HEK293T (cell line): ENCODE measurements around the gene LITAFD.

ENCODE experiments used
- CTCF ChIA-PET: fragments of 350-600 bp; formaldehyde crosslinking; extraction: SDS; loops from one replicate; lab custom pipeline; 2021; ENCODE audit warnings: antibody characterized with exemption, inconsistent platforms; lab: Yijun Ruan, JAX
- POLR2A ChIA-PET: fragments of 350-600 bp; formaldehyde crosslinking; extraction: SDS; loops from one replicate; lab custom pipeline; 2020; ENCODE audit warnings: antibody characterized with exemption, inconsistent platforms; lab: Yijun Ruan, JAX
- DNase-seq: peaks from one replicate; pipeline ENCODE4 v3.0.0; 2012; ENCODE audit warnings: mixed read lengths; ENCODE audit errors: extremely low spot score
- ARNT ChIP-seq: fragments of 450-650 bp; IDR thresholded peaks from 2 replicates; pipeline ENCODE4 v1.6.1; 2017; ENCODE audit warnings: mild to moderate bottlenecking
- BHLHE40 ChIP-seq: fragments of 450-650 bp; IDR thresholded peaks from 2 replicates; pipeline ENCODE4 v1.6.1; 2016; ENCODE audit warnings: mild to moderate bottlenecking, moderate library complexity, borderline replicate concordance
- CTBP1 ChIP-seq: fragments of 450-650 bp; IDR thresholded peaks from 2 replicates; pipeline ENCODE4 v1.6.1; 2016; ENCODE audit warnings: borderline replicate concordance
- ELF4 ChIP-seq: fragments of 450-650 bp; IDR thresholded peaks from 2 replicates; pipeline ENCODE4 v1.6.1; 2017; ENCODE audit warnings: antibody characterized with exemption
- FOXA1 ChIP-seq: fragments of 450-650 bp; IDR thresholded peaks from 2 replicates; pipeline ENCODE4 v1.6.1; 2016; ENCODE audit warnings: mild to moderate bottlenecking
- FOXK2 ChIP-seq: fragments of 450-650 bp; IDR thresholded peaks from 2 replicates; pipeline ENCODE4 v1.6.1; 2016; ENCODE audit warnings: mild to moderate bottlenecking
- FOXM1 ChIP-seq: fragments of 450-650 bp; IDR thresholded peaks from 2 replicates; pipeline ENCODE4 v1.6.1; 2017; ENCODE audit warnings: mild to moderate bottlenecking, borderline replicate concordance
- HDGF ChIP-seq: fragments of 450-650 bp; IDR thresholded peaks from 2 replicates; pipeline ENCODE4 v1.6.1; 2017; ENCODE audit warnings: antibody characterized with exemption, borderline replicate concordance
- L3MBTL2 ChIP-seq: fragments of 450-650 bp; conservative IDR thresholded peaks from 2 replicates; pipeline ENCODE4 v1.6.1; 2016; ENCODE audit warnings: mild to moderate bottlenecking
- LEF1 ChIP-seq: fragments of 450-650 bp; IDR thresholded peaks from 2 replicates; pipeline ENCODE4 v1.6.1; 2017; ENCODE audit warnings: mild to moderate bottlenecking, borderline replicate concordance
- NFRKB ChIP-seq: fragments of 450-650 bp; IDR thresholded peaks from 2 replicates; pipeline ENCODE4 v1.6.1; 2016; ENCODE audit warnings: mild to moderate bottlenecking, moderate library complexity
- PKNOX1 ChIP-seq: fragments of 450-650 bp; IDR thresholded peaks from 2 replicates; pipeline ENCODE4 v1.6.1; 2016
- SP1 ChIP-seq: fragments of 450-650 bp; IDR thresholded peaks from 2 replicates; pipeline ENCODE4 v1.6.1; 2017
- SUZ12 ChIP-seq: fragments of 450-650 bp; IDR thresholded peaks from 2 replicates; pipeline ENCODE4 v1.6.1; 2016; ENCODE audit warnings: mild to moderate bottlenecking
- TARDBP ChIP-seq: fragments of 450-650 bp; IDR thresholded peaks from 2 replicates; pipeline ENCODE4 v1.6.1; 2016
- ZNF384 ChIP-seq: fragments of 450-650 bp; IDR thresholded peaks from 2 replicates; pipeline ENCODE4 v1.6.1; 2016

The LITAFD gene

DNA sequence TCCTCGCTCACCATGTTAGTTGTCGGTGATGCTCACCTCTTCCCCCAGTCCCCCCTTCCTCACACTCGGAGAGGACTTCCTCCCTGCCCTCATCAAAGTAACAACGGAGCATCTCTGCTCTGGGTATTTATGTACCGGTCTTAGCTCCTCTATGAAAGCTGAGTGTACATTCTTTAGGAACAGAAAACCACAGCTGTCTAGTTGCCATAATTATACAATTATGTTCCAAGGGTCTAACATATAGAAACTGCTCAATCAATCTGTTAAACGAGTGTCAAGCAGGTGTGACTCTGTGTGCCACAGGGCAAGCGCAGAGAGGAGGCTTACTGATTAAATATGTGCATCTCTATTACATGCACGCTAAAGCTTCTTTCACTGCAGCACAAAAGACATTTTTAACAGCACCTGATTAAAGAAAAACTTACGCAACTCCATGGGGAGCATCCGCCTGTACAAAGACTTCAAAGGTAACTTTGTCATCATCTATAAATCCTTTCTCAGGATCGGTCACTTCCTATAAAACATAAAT lies 37.8 kb downstream of the LITAFD start:
- ChIA-PET POLR2A (no interaction called here), CTCF (no interaction called here)
- DNase-seq, result no peak
- TF ChIP-seq TARDBP (no peak), SUZ12 (no peak), L3MBTL2 (no peak), FOXM1 (no peak), BHLHE40 (no peak), PKNOX1 (no peak), CTBP1 (no peak), FOXK2 (no peak), LEF1 (no peak), ELF4 (no peak), SP1 (no peak), ZNF384 (no peak), NFRKB (no peak)

- CTCF ChIA-PET, result no interaction called here
- no peak for DNase-seq
- POLR2A ChIA-PET, result no interaction called here
- TF ChIP-seq CTBP1, result no peak
- no peak for TF ChIP-seq PKNOX1
- TF ChIP-seq SP1, result no peak
- TF ChIP-seq SUZ12, result no peak
- TF ChIP-seq TARDBP, result no peak
- TF ChIP-seq FOXM1, result no peak
- TF ChIP-seq L3MBTL2, result no peak
- TF ChIP-seq HDGF, result no peak
- no peak for TF ChIP-seq FOXA1
- no peak for TF ChIP-seq LEF1
- no peak for TF ChIP-seq NFRKB
- TF ChIP-seq FOXK2, result no peak
- no peak for TF ChIP-seq ARNT
- TF ChIP-seq BHLHE40, result no peak
- no peak for TF ChIP-seq ELF4
- TF ChIP-seq ZNF384, result no peak
Observed at GRCh38 chr16:8920645-8921346, 38.6 kb downstream of the LITAFD start.

GRCh38 chr16:8921347-8921984 lies 39.3 kb downstream of the LITAFD start:
- ChIA-PET POLR2A (no interaction called here), CTCF (no interaction called here)
- TF ChIP-seq FOXK2 (no peak), SUZ12 (no peak), PKNOX1 (no peak)
- DNase-seq, result no peak

GRCh38 chr16:8923199-8923598 lies 41.0 kb downstream of the LITAFD start:
- ChIA-PET CTCF (interaction anchor here (0.6 kb wide), 1 partner anchor 28 kb away, joined by 4 read pairs; no protein-coding TSS in a partner anchor), POLR2A (no interaction called here)
- TF ChIP-seq FOXA1 (no peak), SP1 (no peak)

DNA sequence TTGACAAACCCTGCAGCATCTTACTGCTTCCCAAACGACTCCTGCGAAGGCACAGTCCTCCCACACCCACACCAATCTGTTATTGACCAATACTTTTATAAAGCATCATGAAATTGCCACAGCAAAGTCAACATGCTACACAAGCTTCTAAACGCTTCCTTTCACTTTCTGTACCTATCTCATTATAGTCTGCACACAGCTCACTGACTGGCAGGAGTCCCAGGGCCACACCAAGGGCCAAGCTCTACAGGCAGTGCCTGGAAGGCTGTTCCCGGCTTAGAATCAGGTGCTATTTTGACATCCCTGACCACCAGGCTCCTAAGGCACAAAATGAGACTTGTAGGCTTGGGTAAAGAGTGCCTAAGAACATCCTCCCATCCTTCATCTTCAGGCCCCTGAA lies 42.1 kb downstream of the LITAFD start:
- POLR2A ChIA-PET, result no interaction called here
- CTCF ChIA-PET, result no interaction called here
- no peak for TF ChIP-seq LEF1
- TF ChIP-seq NFRKB, result no peak
- TF ChIP-seq L3MBTL2, result no peak
- no peak for TF ChIP-seq CTBP1
- no peak for TF ChIP-seq ZNF384
- TF ChIP-seq FOXK2, result no peak
- no peak for TF ChIP-seq SUZ12
- TF ChIP-seq TARDBP, result no peak
- no peak for TF ChIP-seq BHLHE40
- no peak for TF ChIP-seq FOXM1
- TF ChIP-seq ELF4, result no peak
- no peak for TF ChIP-seq HDGF
- TF ChIP-seq FOXA1, result no peak
- TF ChIP-seq ARNT, result no peak
- TF ChIP-seq PKNOX1, result no peak
- no peak for TF ChIP-seq SP1
- no peak for DNase-seq

More at GRCh38 chr16:8923199-8923598, 41.0 kb downstream of the LITAFD start:
- DNase-seq, result no peak

DNA sequence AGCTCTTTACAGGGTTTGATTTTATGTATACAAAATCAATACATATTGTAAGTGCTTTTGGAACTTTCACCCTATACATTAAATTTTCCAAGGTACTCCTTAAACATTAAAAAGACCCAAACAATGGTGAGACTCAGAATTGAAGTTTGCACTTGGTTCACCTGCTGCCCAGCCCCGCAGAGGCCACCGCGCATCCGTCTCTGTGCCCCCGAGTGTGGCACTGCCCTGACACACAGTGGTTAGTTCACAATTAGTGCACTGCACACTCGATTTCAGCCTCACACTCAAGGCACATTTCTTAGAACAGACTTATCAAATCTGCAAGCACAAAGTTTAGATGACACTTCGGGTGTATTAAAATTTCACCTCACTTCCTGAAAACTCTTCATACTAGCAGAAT lies 43.3 kb downstream of the LITAFD start:
- DNase-seq, result no peak
- ChIA-PET POLR2A (no interaction called here), CTCF (no interaction called here)
- TF ChIP-seq ARNT (no peak), L3MBTL2 (no peak), NFRKB (no peak), CTBP1 (no peak), TARDBP (no peak), FOXA1 (no peak), HDGF (no peak), LEF1 (no peak), PKNOX1 (no peak), SP1 (no peak)
